Measurements from ENCODE around the gene APOBEC4. TPM values are rescaled to one million over a fixed set of nuclear protein-coding genes. Genes with fewer than 3 reads are reported as not detected.

The APOBEC4 gene
- total and polyA plus RNA-seq, 2 experiments from 2014 or later = not detected

GRCh38 chr1:183635606-183636333 is 17.3 kb downstream of the APOBEC4 start, which contains the start of gene ARPC5:
ARPC5 (minus strand) TSS chr1:183635783; CDS start chr1:183635659, 124 bp downstream.
- Histone ChIP-seq H3K9ac (peak within 1 kb of the TSS; percentile 93), H3K27ac (peak within 1 kb of the TSS; percentile 79), H3K4me1 (ENCODE audit: insufficient read depth) (peaks cover 28% of the 10 kb centered on the region), H3K27me3 (replicated peaks; ENCODE audit: insufficient read depth) (no peaks in the 10 kb centered on the region), H3K9me2 (ENCODE audit: insufficient read depth) (no peaks in the 10 kb centered on the region), H4K20me1 (ENCODE audit: insufficient read depth) (no peaks in the 10 kb centered on the region), H3K4me2 (ENCODE audit: unreplicated experiment) (peak within 1 kb of the TSS; percentile 99), H3K79me2 (ENCODE audit: insufficient read depth) (peaks cover 90% of the 10 kb centered on the region), H3K4me3 (peak within 1 kb of the TSS; percentile 96), H3K9me3 (ENCODE audit: low read depth) (no peaks in the 10 kb centered on the region), H3F3A (ENCODE audit: insufficient read depth) (peaks cover 40% of the 10 kb centered on the region), H3K36me3 (ENCODE audit: low read depth) (0 out of 2 replicates have a peak, but pooled peaks cover 3% of the 10 kb centered on the region), H2AFZ (peak within 1 kb of the TSS; percentile 88)
- DNase-seq = peak; percentile 99
- no peak for TF ChIP-seq EZH2 (IDR thresholded peaks at IDR 0.05; ENCODE audit: insufficient read depth, poor library complexity, severe bottlenecking)
- TF ChIP-seq EZH2phosphoT487 (IDR thresholded peaks at IDR 0.05; ENCODE audit: insufficient read depth, low read depth) = no peak
- WGBS, 2 experiments (ENCODE audit: low coverage in 1 of 2, low lambda C conversion rate in 2 of 2, missing lambda C conversion rate in 2 of 2) = 0 to 2% methylated on average over 57 to 65 of the region's 65 CpGs
- in situ Hi-C loops (cut with MboI) = no loop called here

- Histone ChIP-seq H3K27ac (peak overlapping the region; percentile 79), H4K20me1 (ENCODE audit: insufficient read depth) (peaks cover 5% of the 10 kb centered on the region; the same call in 1 of the 2 replicates), H3K4me3 (peak overlapping the region; percentile 96), H3K9me3 (ENCODE audit: low read depth) (no peaks in the 10 kb centered on the region), H3K79me2 (ENCODE audit: insufficient read depth) (peaks cover 90% of the 10 kb centered on the region), H3K4me2 (ENCODE audit: unreplicated experiment) (peak overlapping the region; percentile 99), H3K9me2 (ENCODE audit: insufficient read depth) (no peaks in the 10 kb centered on the region), H3K36me3 (ENCODE audit: low read depth) (peaks cover 8% of the 10 kb centered on the region), H3F3A (ENCODE audit: insufficient read depth) (peaks cover 46% of the 10 kb centered on the region), H3K9ac (peak overlapping the region; percentile 93), H2AFZ (peak overlapping the region; percentile 43), H3K4me1 (ENCODE audit: insufficient read depth) (peaks cover 34% of the 10 kb centered on the region), H3K27me3 (replicated peaks; ENCODE audit: insufficient read depth) (no peaks in the 10 kb centered on the region)
- WGBS, 2 experiments (ENCODE audit: low coverage in 1 of 2, low lambda C conversion rate in 2 of 2, missing lambda C conversion rate in 2 of 2) = 1 to 2% methylated on average over 34 to 38 of the region's 42 CpGs
- DNase-seq = peak; percentile 67
- no peak for TF ChIP-seq EZH2 (IDR thresholded peaks at IDR 0.05; ENCODE audit: insufficient read depth, poor library complexity, severe bottlenecking)
- TF ChIP-seq EZH2phosphoT487 (IDR thresholded peaks at IDR 0.05; ENCODE audit: insufficient read depth, low read depth) = no peak
- in situ Hi-C loops (cut with MboI) = no loop called here
Measured at GRCh38 chr1:183635099-183635605, 18.0 kb downstream of the APOBEC4 start.

- Histone ChIP-seq H3K9me3 (ENCODE audit: low read depth) (no peaks in the 10 kb centered on the region), H4K20me1 (ENCODE audit: insufficient read depth) (peaks cover 6% of the 10 kb centered on the region; the same call in 1 of the 2 replicates), H2AFZ (peak overlapping the region; percentile 43; the same call in 1 of the 2 replicates), H3K27me3 (replicated peaks; ENCODE audit: insufficient read depth) (no peaks in the 10 kb centered on the region), H3K27ac (peak overlapping the region; percentile 79), H3K9me2 (ENCODE audit: insufficient read depth) (no peaks in the 10 kb centered on the region), H3K4me2 (ENCODE audit: unreplicated experiment) (peak overlapping the region; percentile 99), H3K36me3 (ENCODE audit: low read depth) (peaks cover 14% of the 10 kb centered on the region), H3K4me3 (peak overlapping the region; percentile 96), H3F3A (ENCODE audit: insufficient read depth) (peaks cover 51% of the 10 kb centered on the region), H3K4me1 (ENCODE audit: insufficient read depth) (peaks cover 38% of the 10 kb centered on the region), H3K9ac (peak overlapping the region; percentile 93), H3K79me2 (ENCODE audit: insufficient read depth) (peaks cover 90% of the 10 kb centered on the region)
- in situ Hi-C loops (cut with MboI) = no loop called here
- peak; percentile 52 for DNase-seq
- 0 to 1% methylated on average over 8 to 10 of the region's 10 CpGs for WGBS, 2 experiments (ENCODE audit: low coverage in 1 of 2, low lambda C conversion rate in 2 of 2, missing lambda C conversion rate in 2 of 2)
- TF ChIP-seq EZH2 (IDR thresholded peaks at IDR 0.05; ENCODE audit: insufficient read depth, poor library complexity, severe bottlenecking) = no peak
- TF ChIP-seq EZH2phosphoT487 (IDR thresholded peaks at IDR 0.05; ENCODE audit: insufficient read depth, low read depth) = no peak
Measured at GRCh38 chr1:183634429-183635065, 18.6 kb downstream of the APOBEC4 start.

GRCh38 chr1:183633676-183634343 is 19.3 kb downstream of the APOBEC4 start:
- Histone ChIP-seq H3K9me3 (ENCODE audit: low read depth) (no peaks in the 10 kb centered on the region), H3K36me3 (ENCODE audit: low read depth) (peaks cover 22% of the 10 kb centered on the region), H3K9me2 (ENCODE audit: insufficient read depth) (no peaks in the 10 kb centered on the region), H3K9ac (peak overlapping the region; percentile 93), H4K20me1 (ENCODE audit: insufficient read depth) (peaks cover 6% of the 10 kb centered on the region; the same call in 1 of the 2 replicates), H3K4me2 (ENCODE audit: unreplicated experiment) (peak overlapping the region; percentile 99), H2AFZ (no peak overlapping the region), H3K4me3 (peak overlapping the region; percentile 96), H3K79me2 (ENCODE audit: insufficient read depth) (peaks cover 92% of the 10 kb centered on the region), H3F3A (ENCODE audit: insufficient read depth) (peaks cover 58% of the 10 kb centered on the region), H3K27ac (peak overlapping the region; percentile 79), H3K27me3 (replicated peaks; ENCODE audit: insufficient read depth) (no peaks in the 10 kb centered on the region), H3K4me1 (ENCODE audit: insufficient read depth) (peaks cover 46% of the 10 kb centered on the region)
- TF ChIP-seq EZH2 (IDR thresholded peaks at IDR 0.05; ENCODE audit: insufficient read depth, poor library complexity, severe bottlenecking) (no peak), EZH2phosphoT487 (IDR thresholded peaks at IDR 0.05; ENCODE audit: insufficient read depth, low read depth) (no peak)
- DNase-seq = peak; percentile 84
- in situ Hi-C loops (cut with MboI) = no loop called here
- 0% methylated on average over 1 of the region's 1 CpG for WGBS, 2 experiments (ENCODE audit: low coverage in 1 of 2, low lambda C conversion rate in 2 of 2, missing lambda C conversion rate in 2 of 2)
